Fibroblast of skin of left biceps (primary cell): ENCODE measurements around the gene GMDS.

Experiments
- DNase-seq, 2 experiments: peaks; one replicate each; pipeline ENCODE4 v3.0.0-alpha.2; 2013; ENCODE audit warnings: low read depth in 2 of 2

GMDS gene

GRCh38 chr6:1604158-1605003 lies 641.0 kb downstream of the GMDS start:
- no peak for DNase-seq

DNA sequence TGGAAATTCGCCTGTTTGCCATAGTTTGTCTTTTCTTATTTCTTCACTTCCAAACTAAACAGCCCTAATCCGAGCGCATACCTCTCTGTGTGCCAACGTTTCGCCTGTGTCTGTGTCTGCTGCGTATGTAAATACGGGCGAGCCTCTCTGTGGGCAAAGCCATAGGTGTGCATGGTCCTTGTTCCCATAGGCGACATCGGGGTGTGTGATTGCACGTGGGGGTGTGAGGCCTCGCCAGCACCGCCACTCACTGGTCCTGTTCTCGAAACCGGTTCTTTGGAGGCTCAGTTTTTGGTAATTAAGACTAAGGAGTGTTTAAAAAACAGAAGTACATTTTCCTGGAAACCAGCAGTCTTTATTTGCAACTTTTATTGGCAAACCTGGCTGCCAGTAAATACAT lies 641.7 kb downstream of the GMDS start:
- DNase-seq, result no peak

- DNase-seq, result no peak
Measured at GRCh38 chr6:1602049-1602713, 643.2 kb downstream of the GMDS start.

DNA sequence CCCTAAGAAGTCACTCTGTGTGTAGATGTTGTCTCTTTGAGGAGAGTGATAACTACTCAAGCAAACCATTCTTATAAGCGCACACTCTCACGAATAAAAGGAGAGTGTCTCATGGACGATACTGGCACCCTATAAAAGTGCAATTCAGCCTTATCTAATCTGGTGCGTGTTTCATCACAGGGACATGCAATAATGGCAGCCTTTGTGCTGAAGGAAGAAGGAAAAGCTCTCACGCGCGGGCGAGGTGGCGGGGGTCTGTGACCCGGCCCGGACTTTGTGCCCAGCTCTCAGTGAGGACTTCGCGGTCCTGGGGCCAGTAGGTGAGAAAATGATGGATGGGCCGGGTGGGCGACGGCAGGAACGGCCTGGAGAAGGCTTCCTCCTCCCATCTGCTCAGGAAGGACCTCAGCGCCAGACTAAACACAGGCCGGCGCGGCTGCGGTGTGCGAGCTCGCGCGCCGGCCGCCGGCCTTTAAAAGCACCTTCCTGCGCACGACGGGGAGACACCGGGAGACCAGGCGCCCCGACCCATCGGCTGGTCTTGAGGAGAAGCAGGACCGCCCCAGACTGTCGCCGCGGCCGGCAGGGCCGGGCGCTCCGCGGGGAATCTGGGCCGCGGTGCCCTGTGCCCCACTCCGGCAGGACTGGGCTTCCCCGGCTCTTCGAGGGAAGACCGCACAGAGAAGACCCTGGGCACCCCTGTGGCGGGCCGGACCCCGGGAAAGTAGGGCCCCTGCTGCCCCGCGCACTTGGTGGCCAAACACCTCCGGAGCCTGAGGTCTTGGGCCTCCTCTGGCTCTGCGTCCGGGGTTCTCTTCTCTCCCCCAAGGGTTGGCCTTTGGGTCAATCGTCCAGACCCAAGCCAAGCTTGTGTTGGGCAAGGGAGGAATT lies 644.0 kb downstream of the GMDS start:
- no peak for DNase-seq

- no peak for DNase-seq
Measured at GRCh38 chr6:1600764-1601157, 644.6 kb downstream of the GMDS start.

GRCh38 chr6:1600063-1600763 lies 645.2 kb downstream of the GMDS start:
- no peak for DNase-seq

- DNase-seq, result no peak
Measured at GRCh38 chr6:1599469-1599868, 645.9 kb downstream of the GMDS start.

DNA sequence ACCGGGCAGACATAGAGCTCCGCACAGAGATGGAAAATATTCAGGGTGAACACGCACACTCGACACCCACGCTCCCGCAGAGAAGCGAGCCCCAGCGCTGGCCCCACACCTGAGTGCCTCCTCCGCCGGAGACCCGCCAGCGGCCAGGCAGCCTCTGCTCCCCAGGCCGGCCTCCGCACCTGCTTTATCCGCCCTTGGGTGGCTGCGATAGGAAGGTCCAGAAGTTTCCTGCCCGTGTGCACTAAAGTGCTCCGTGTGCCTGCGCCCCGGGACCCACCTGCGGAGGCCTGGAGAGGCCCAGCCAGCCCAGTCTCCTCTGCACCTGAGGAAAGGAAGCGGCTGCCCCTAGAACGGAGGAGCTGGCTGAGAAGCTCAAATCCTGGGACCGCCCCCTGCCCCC lies 646.5 kb downstream of the GMDS start:
- DNase-seq, result no peak

- no peak for DNase-seq
Measured at GRCh38 chr6:1598433-1598832, 647.0 kb downstream of the GMDS start.

DNA sequence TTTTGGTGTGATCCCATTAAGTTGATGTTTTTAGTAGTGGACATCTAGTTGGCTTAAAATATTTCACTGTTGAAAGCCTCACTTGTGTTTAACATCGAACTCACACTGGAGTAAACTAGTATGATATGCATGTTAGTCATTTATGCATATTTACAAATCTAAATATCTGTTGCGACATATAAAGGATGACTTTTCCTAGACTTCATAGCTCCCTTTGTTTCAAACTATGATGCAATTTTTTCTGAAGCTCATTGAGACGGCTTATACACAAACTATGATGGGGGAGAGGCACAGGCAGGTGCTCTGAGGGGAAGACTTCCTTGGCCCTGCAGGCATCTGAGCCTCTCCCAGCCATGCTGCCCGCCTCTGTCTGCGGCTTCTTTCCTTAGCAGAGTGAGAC lies 647.5 kb downstream of the GMDS start:
- DNase-seq, result peak in 1 of 2 experiments; percentile 23

- DNase-seq, result no peak
Measured at GRCh38 chr6:1597121-1597744, 648.2 kb downstream of the GMDS start.

GRCh38 chr6:1596088-1596852 lies 649.1 kb downstream of the GMDS start:
- DNase-seq, result no peak

- no peak for DNase-seq
Measured at GRCh38 chr6:1595271-1596087, 649.9 kb downstream of the GMDS start.

DNA sequence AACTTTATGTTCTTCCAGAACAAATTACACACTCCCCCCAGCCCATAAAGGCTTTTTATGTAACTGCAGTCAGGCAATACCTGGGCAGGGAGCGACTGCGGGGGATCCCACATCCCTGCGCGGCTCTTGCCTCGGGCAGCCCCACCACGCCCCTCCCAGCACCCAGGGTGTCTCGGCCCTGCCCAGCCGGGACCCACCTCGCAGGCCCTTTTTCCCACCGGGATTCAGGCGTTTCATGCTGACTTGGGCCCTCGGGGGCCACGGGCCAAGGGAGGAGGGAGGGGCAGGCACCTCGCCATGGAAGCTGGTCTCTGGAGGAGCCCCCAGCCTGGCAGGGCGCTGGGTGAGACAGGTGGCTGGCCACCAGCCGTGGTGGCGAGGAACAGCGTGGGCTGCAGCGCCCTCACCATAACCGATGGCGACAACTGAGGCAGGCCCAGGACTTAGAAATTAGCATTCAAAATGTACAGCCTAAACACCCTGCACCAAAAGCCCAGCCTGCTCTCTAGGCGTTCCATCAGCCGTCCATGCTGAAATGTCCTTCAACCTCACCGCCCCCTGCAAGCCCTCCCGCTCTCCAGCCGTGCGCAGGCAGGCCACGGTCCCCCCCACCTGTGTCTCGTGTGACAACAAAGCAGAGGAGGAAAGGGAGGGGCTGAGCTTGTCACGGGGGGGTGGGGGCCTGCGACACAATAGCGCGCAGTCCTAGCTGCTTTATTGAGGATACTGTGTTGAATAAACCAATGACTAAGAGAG lies 650.8 kb downstream of the GMDS start:
- DNase-seq, result no peak

GRCh38 chr6:1593958-1594314 lies 651.5 kb downstream of the GMDS start:
- no peak for DNase-seq

DNA sequence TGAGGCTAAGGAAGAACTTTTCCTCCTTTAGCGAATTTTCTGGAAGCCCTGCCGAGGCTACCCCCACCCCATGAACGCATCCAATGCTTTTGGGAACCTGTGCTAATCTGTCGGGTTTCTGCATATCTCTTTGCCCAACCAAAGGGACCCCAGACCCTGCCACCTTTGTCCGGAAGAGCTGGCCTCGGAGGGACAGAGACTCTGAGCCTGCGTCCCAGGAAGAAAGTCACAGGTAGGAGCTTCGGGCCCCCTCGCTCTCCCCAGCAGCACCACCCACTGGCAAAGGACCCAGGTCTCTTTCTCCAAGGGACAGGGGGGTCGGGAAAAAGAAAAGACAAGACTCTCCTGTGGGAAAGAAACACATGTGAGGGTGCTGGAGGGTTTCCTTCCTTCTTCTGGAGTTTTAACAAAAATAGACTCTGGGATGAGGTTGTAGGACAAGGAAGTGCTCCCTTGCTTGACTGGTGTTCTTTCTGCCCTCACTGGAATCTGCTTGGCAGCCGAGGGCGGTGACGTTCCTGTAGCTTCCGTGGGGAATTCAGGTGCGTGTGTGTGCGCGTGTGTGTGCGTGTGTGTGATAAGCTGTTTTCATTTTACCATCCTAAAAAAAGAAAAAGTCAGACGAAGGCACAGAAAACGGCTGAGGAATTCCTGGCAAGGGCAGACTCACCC lies 652.0 kb downstream of the GMDS start:
- no peak for DNase-seq

GRCh38 chr6:1592852-1593251 lies 652.6 kb downstream of the GMDS start:
- no peak for DNase-seq

DNA sequence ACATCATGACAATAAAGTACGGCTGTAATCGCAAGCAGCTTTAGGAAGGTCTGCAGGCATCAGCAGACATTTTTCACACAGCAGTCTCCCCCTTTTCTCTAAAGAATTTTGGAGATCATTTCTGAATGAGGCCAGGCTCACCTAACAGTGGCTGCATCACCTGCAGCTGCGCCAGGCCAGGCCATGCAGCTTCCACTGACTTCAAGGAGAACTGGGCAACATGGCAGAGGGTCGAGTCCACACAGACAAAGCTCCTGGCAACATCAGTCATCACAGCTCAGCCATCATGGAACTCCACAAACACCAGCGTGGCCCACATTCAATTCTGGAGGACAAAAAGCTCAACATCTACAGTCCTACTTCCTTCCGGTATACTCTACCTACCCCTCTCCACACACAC lies 653.5 kb downstream of the GMDS start:
- DNase-seq, result no peak
